GM21515 (cell line): Measurements from ENCODE around the gene THOP1.

Experiments used
- ATAC-seq: cut with Tn5 transposase; IDR thresholded peaks from one replicate; pipeline ENCODE4 v1.9.1; 2021; ENCODE audit not compliant: unreplicated experiment

THOP1 gene

GRCh38 chr19:2802826-2803225 is 17.5 kb downstream of the THOP1 start:
- ATAC-seq, result no peak

GRCh38 chr19:2803486-2804155 is 18.3 kb downstream of the THOP1 start:
- no peak for ATAC-seq

GRCh38 chr19:2804156-2805004 is 19.1 kb downstream of the THOP1 start:
- no peak for ATAC-seq

- no peak for ATAC-seq
These were observed 20.1 kb downstream of the THOP1 start for GRCh38 chr19:2805261-2805900.

- no peak for ATAC-seq
These were observed 20.8 kb downstream of the THOP1 start for GRCh38 chr19:2805991-2806649.

GRCh38 chr19:2806736-2807378 is 21.6 kb downstream of the THOP1 start:
- no peak for ATAC-seq

GRCh38 chr19:2807379-2808128 is 22.3 kb downstream of the THOP1 start:
- ATAC-seq, result no peak

GRCh38 chr19:2808129-2808941 is 23.0 kb downstream of the THOP1 start:
- ATAC-seq, result no peak

- ATAC-seq, result no peak
These were observed 24.3 kb downstream of the THOP1 start for GRCh38 chr19:2809387-2810140.

GRCh38 chr19:2810141-2811091 is 25.1 kb downstream of the THOP1 start:
- no peak for ATAC-seq

- no peak for ATAC-seq
These were observed 26.0 kb downstream of the THOP1 start for GRCh38 chr19:2811221-2811722.

GRCh38 chr19:2811735-2812413 is 26.6 kb downstream of the THOP1 start:
- ATAC-seq, result no peak

GRCh38 chr19:2812414-2813234 is 27.3 kb downstream of the THOP1 start:
- no peak for ATAC-seq

- ATAC-seq, result no peak
These were observed 28.2 kb downstream of the THOP1 start for GRCh38 chr19:2813235-2814160.

GRCh38 chr19:2814426-2814825 is 29.1 kb downstream of the THOP1 start:
- no peak for ATAC-seq
